H1 (cell line): ENCODE results near the gene UCN3. TPM values are rescaled to one million over a fixed set of nuclear protein-coding genes. Genes with fewer than 3 reads are reported as not detected.

Experiments
- BACH1 ChIP-seq: IDR thresholded peaks from 2 replicates; pipeline ENCODE4 v1.6.1; 2012; ENCODE audit warnings: low read length, improper control_type of control experiment
- CEBPB ChIP-seq: IDR thresholded peaks from 2 replicates; pipeline ENCODE4 v1.6.1; 2012; ENCODE audit warnings: low read depth, low read length
- EZH2 ChIP-seq: fragments of 200-600 bp; sonication (generic); IDR thresholded peaks from 2 replicates; pipeline ENCODE4 v1.7.1; 2012; ENCODE audit warnings: low read depth, mild to moderate bottlenecking, moderate library complexity, low read length, inconsistent platforms; ENCODE audit not compliant: severe bottlenecking
- FOSL1 ChIP-seq: IDR thresholded peaks from 2 replicates; pipeline ENCODE4 v1.6.1; 2011; ENCODE audit warnings: mild to moderate bottlenecking, low read depth, low read length, moderate library complexity; ENCODE audit not compliant: insufficient read depth
- KDM1A ChIP-seq: fragments of 200-600, 300-600 bp; sonication (generic); IDR thresholded peaks from 2 replicates; pipeline ENCODE4 v1.7.1; 2016; ENCODE audit warnings: mild to moderate bottlenecking, low read length, borderline replicate concordance
- KDM4A ChIP-seq: IDR thresholded peaks from one replicate; pipeline ENCODE4 v1.7.1; 2012; ENCODE audit warnings: low read depth, mild to moderate bottlenecking, moderate library complexity, low read length, inconsistent platforms; ENCODE audit not compliant: severe bottlenecking
- NANOG ChIP-seq: IDR thresholded peaks from 2 replicates; pipeline ENCODE4 v1.6.1; 2011; ENCODE audit warnings: low read length, low read depth, mild to moderate bottlenecking, inconsistent platforms; ENCODE audit not compliant: insufficient read depth, poor library complexity, severe bottlenecking
- SIX5 ChIP-seq: IDR thresholded peaks from 2 replicates; pipeline ENCODE4 v1.6.1; 2011; ENCODE audit warnings: mild to moderate bottlenecking, low read depth, low read length
- TBP ChIP-seq: IDR thresholded peaks from 2 replicates; pipeline ENCODE4 v1.6.1; 2011; ENCODE audit warnings: low read depth, low read length, improper control_type of control experiment
- USF2 ChIP-seq: IDR thresholded peaks from 2 replicates; pipeline ENCODE4 v1.6.1; 2011; ENCODE audit warnings: low read length, improper control_type of control experiment
- polyA plus RNA-seq, 7 experiments: library from polyadenylated mRNA; depleted of rRNA in 3 of 7; stranded (reverse) in 5 of 7; unstranded in 2 of 7; fragments of >200 nt in 5 of 7; fragments of 200-250 nt in 2 of 7; gene quantifications; 1 replicate in 5 of 7; 2 replicates in 1 of 7; 4 replicates in 1 of 7; pipeline versions ENCODE4 v1.2.1 to v1.2.3, GENCODE V29; 2011 to 2013; ENCODE audit warnings: missing spikeins in 2 of 7, mixed read lengths in 2 of 7
- total RNA-seq: library from RNA; stranded (reverse); fragmentation: NEBNext Ultra II Directional; extraction: Animal tissue kit (Norgen Biotek cat#: 25700); gene quantifications from 2 replicates; pipeline ENCODE4 v1.2.1, GENCODE V29; 2021
- TF ChIP-seq, protein P1 (sequence below): fragments of 300-600 bp; sonication (generic); IDR thresholded peaks from 2 replicates; pipeline ENCODE4 v1.7.1; 2012; ENCODE audit warnings: low read length, moderate library complexity, mild to moderate bottlenecking, inconsistent platforms; ENCODE audit not compliant: insufficient replicate concordance

UCN3 gene
- total and polyA plus RNA-seq, 2 of the 8 experiments (the other 6 are each of a cell fraction or from before 2014, with no cell fraction given) = not detected

- TF ChIP-seq, protein P1, sequence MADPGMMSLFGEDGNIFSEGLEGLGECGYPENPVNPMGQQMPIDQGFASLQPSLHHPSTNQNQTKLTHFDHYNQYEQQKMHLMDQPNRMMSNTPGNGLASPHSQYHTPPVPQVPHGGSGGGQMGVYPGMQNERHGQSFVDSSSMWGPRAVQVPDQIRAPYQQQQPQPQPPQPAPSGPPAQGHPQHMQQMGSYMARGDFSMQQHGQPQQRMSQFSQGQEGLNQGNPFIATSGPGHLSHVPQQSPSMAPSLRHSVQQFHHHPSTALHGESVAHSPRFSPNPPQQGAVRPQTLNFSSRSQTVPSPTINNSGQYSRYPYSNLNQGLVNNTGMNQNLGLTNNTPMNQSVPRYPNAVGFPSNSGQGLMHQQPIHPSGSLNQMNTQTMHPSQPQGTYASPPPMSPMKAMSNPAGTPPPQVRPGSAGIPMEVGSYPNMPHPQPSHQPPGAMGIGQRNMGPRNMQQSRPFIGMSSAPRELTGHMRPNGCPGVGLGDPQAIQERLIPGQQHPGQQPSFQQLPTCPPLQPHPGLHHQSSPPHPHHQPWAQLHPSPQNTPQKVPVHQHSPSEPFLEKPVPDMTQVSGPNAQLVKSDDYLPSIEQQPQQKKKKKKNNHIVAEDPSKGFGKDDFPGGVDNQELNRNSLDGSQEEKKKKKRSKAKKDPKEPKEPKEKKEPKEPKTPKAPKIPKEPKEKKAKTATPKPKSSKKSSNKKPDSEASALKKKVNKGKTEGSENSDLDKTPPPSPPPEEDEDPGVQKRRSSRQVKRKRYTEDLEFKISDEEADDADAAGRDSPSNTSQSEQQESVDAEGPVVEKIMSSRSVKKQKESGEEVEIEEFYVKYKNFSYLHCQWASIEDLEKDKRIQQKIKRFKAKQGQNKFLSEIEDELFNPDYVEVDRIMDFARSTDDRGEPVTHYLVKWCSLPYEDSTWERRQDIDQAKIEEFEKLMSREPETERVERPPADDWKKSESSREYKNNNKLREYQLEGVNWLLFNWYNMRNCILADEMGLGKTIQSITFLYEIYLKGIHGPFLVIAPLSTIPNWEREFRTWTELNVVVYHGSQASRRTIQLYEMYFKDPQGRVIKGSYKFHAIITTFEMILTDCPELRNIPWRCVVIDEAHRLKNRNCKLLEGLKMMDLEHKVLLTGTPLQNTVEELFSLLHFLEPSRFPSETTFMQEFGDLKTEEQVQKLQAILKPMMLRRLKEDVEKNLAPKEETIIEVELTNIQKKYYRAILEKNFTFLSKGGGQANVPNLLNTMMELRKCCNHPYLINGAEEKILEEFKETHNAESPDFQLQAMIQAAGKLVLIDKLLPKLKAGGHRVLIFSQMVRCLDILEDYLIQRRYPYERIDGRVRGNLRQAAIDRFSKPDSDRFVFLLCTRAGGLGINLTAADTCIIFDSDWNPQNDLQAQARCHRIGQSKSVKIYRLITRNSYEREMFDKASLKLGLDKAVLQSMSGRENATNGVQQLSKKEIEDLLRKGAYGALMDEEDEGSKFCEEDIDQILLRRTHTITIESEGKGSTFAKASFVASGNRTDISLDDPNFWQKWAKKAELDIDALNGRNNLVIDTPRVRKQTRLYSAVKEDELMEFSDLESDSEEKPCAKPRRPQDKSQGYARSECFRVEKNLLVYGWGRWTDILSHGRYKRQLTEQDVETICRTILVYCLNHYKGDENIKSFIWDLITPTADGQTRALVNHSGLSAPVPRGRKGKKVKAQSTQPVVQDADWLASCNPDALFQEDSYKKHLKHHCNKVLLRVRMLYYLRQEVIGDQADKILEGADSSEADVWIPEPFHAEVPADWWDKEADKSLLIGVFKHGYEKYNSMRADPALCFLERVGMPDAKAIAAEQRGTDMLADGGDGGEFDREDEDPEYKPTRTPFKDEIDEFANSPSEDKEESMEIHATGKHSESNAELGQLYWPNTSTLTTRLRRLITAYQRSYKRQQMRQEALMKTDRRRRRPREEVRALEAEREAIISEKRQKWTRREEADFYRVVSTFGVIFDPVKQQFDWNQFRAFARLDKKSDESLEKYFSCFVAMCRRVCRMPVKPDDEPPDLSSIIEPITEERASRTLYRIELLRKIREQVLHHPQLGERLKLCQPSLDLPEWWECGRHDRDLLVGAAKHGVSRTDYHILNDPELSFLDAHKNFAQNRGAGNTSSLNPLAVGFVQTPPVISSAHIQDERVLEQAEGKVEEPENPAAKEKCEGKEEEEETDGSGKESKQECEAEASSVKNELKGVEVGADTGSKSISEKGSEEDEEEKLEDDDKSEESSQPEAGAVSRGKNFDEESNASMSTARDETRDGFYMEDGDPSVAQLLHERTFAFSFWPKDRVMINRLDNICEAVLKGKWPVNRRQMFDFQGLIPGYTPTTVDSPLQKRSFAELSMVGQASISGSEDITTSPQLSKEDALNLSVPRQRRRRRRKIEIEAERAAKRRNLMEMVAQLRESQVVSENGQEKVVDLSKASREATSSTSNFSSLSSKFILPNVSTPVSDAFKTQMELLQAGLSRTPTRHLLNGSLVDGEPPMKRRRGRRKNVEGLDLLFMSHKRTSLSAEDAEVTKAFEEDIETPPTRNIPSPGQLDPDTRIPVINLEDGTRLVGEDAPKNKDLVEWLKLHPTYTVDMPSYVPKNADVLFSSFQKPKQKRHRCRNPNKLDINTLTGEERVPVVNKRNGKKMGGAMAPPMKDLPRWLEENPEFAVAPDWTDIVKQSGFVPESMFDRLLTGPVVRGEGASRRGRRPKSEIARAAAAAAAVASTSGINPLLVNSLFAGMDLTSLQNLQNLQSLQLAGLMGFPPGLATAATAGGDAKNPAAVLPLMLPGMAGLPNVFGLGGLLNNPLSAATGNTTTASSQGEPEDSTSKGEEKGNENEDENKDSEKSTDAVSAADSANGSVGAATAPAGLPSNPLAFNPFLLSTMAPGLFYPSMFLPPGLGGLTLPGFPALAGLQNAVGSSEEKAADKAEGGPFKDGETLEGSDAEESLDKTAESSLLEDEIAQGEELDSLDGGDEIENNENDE = no peak
- TF ChIP-seq EZH2 = no peak
- no peak for TF ChIP-seq KDM4A
- TF ChIP-seq CEBPB = no peak
- TF ChIP-seq BACH1 = no peak
- no peak for TF ChIP-seq FOSL1
- no peak for TF ChIP-seq TBP
- TF ChIP-seq USF2 = no peak
- TF ChIP-seq NANOG = no peak
- no peak for TF ChIP-seq KDM1A
- no peak for TF ChIP-seq SIX5
Observed at GRCh38 chr10:5346881-5347280, 17.9 kb upstream of the UCN3 start (continued).
